Astrocyte of the cerebellum (primary cell): ENCODE measurements around the gene ABCC1.
"Not testable (repeated sequence)": the region's sequence is repeated elsewhere in the genome, so short reads cannot be mapped to it uniquely, and the experiment has no call there.

Experiments
- DNase-seq: peaks from one replicate; pipeline ENCODE4 v3.0.0-alpha.2; 2011; ENCODE audit warnings: low read depth
- H3K4me3 ChIP-seq: 2 replicates; pipeline ENCODE4 v1.5.1; 2011; ENCODE audit warnings: mild to moderate bottlenecking, low read depth, low read length, moderate library complexity
- CTCF ChIP-seq: IDR thresholded peaks from 2 replicates; pipeline ENCODE4 v1.5.1; 2012; ENCODE audit warnings: low read length, low read depth, moderate library complexity, mild to moderate bottlenecking; ENCODE audit errors: missing control alignments
- in situ Hi-C: cut with HindIII; loops from 2 replicates; pipeline ENCODE4 v1.10.0; 2017; ENCODE audit warnings: low sequenced_read_pairs

Gene ABCC1

DNA sequence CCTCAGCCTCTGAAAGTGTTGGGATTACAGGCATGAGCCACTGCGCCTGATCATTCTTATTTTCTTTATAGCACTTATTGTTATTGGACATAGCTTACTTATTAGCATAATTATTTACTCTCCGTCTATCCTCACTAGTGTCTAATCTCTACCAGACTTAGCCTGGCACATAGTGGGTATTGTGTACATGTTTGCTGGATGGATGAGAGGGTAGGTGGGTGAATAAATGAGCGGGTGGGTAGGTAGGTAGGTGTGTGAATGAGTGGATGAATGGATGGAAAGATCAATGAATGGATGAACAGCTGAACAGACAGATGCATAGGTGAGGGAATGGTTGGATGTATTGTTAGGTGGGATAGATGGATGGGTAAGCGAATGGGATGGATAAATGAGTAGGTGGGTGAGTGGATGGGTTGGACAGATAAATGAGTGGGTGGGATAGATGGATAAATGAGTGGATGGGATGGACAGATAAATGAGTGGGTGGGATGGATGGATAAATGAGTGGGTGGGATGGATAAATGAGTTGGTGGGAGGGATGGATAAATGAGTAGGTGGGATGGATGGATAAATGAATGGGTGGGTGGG is 222.0 kb downstream of the ABCC1 start:
- in situ Hi-C loops, result no loop called here
- DNase-seq, result no peak
- no peak for TF ChIP-seq CTCF
- H3K4me3 ChIP-seq, result no peak overlapping the region

DNA sequence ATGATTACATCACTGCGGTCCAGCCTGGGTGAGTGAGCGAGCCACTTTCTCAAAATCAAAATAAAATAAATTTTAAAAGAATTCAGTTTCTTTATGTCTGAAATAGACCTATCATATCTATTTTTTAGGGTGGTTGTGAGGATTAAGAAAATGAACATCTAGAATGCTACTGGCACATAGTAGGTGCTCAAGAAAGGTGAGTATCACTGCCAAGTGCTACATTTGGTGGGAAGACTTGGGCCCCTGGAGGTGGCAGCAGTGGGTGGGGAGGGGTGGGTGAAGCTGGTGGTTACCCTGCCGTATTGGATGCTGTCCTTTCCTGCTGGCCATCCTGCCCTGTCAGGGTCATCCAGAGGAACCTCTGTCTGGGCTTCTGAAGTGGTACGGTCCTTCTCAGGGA is 223.6 kb downstream of the ABCC1 start:
- no peak for TF ChIP-seq CTCF

GRCh38 chr16:16175296-16175695 is 225.9 kb downstream of the ABCC1 start:
- no peak for TF ChIP-seq CTCF
- no peak for DNase-seq
- in situ Hi-C loops, result no loop called here
- no peak overlapping the region for H3K4me3 ChIP-seq

More for the DNA sequence above, 223.6 kb downstream of the ABCC1 start:
- DNase-seq, result no peak
- in situ Hi-C loops, result no loop called here
- H3K4me3 ChIP-seq, result no peak overlapping the region

DNA sequence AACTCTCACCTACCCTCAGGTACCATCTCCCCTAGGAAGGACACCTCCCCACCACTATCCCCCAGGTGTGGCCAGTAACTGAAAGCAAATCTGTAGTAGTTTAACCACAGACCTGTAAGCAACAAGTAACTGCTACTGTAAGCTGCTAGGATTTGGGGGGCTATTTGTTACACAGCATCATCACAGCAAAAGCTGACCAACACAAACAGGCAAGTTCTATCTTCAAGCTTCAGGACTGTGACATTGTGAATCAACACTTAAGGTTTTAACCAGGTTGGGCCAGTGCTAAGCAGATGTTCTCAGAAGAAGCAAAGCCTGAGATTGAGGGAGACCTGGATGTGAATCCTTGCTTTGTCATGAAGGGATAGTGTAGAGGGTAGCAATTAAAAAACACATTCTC is 226.9 kb downstream of the ABCC1 start:
- TF ChIP-seq CTCF, result no peak
- in situ Hi-C loops, result no loop called here
- no peak overlapping the region for H3K4me3 ChIP-seq
- no peak for DNase-seq

GRCh38 chr16:16178455-16179162 is 229.2 kb downstream of the ABCC1 start:
- no peak for DNase-seq
- in situ Hi-C loops, result no loop called here
- no peak overlapping the region for H3K4me3 ChIP-seq
- no peak for TF ChIP-seq CTCF

GRCh38 chr16:16181748-16182147 is 232.3 kb downstream of the ABCC1 start:
- DNase-seq, H3K4me3 ChIP-seq, in situ Hi-C loops: not testable (repeated sequence)

DNA sequence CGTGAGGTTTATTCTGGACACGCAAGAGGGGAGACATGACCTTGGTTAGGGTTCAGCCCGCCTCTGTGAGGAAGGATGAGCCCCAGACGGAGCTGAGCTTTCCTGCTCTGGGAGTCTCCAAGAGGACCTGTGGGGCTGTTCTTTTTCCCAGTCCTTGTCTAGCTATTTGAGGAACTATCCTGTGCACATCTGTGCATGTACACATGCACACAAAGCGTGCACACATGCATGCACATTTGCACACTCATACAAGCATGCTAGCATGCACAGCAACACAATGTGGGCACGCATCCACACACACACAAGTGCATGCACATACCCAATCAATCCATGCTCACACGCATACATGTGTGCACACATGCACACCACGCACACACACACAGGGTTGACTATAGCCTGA is 233.5 kb downstream of the ABCC1 start:
- TF ChIP-seq CTCF, result no peak
- in situ Hi-C loops, result no loop called here
- no peak overlapping the region for H3K4me3 ChIP-seq
- no peak for DNase-seq
